B cell (primary cell): ENCODE measurements around the gene P2RX7. TPM values are rescaled to one million over a fixed set of nuclear protein-coding genes. Genes with fewer than 3 reads are reported as not detected.
"Not testable (repeated sequence)": the region's sequence is repeated elsewhere in the genome, so short reads cannot be mapped to it uniquely, and the experiment has no call there.

Experiments used
- ATAC-seq: fragments of 200-7000 bp; cut with Tn5 transposase; one replicate; pipeline ENCODE4 v1.10.0; 2021; ENCODE audit warnings: low read depth, mild to moderate bottlenecking, moderate number of reproducible peaks, moderate library complexity
- CTCF ChIA-PET: fragments of 350-600 bp; sonication (Branson Sonifier 250); formaldehyde crosslinking; loops from one replicate; lab custom pipeline; 2021; ENCODE audit warnings: antibody characterized with exemption, inconsistent platforms; lab: Charles Lee
- POLR2A ChIA-PET: fragments of 350-600 bp; sonication (Branson Sonifier 250); formaldehyde crosslinking; loops from one replicate; lab custom pipeline; 2021; ENCODE audit warnings: antibody characterized with exemption; lab: Charles Lee
- DNase-seq: peaks from one replicate; pipeline ENCODE4 v3.0.0; 2013
- H2AFZ ChIP-seq: 2 replicates; pipeline ENCODE4 v1.6.1; 2012; ENCODE audit warnings: mild to moderate bottlenecking, low read depth, low read length; ENCODE audit not compliant: insufficient read depth, poor library complexity, severe bottlenecking
- H3K27ac ChIP-seq, 2 donors: 1 replicate in 1 of 2; 2 replicates in 1 of 2; pipeline ENCODE4 v1.5.1; 2012 to 2013; ENCODE audit warnings: low read length in 2 of 2, mild to moderate bottlenecking in 2 of 2, moderate library complexity in 1 of 2
- H3K27me3 ChIP-seq, 4 experiments: fragments of 200-600 bp in 1 of 4; sonication (generic) in 1 of 4; replicated peaks in 1 of 4; 1 replicate in 2 of 4; 2 replicates in 2 of 4; pipeline versions ENCODE4 v1.6.1 to v1.7.0; 2013 to 2016; ENCODE audit warnings: low read length in 3 of 4, mild to moderate bottlenecking in 2 of 4, mixed read lengths in 1 of 4, moderate library complexity in 1 of 4; ENCODE audit not compliant: insufficient read depth in 4 of 4, control insufficient read depth in 3 of 4; ENCODE audit errors: control extremely low read depth in 1 of 4
- H3K36me3 ChIP-seq, 2 experiments: replicated peaks in 1 of 2; 1 replicate in 1 of 2; 2 replicates in 1 of 2; pipeline versions ENCODE4 v1.6.1 to v1.7.1; 2013; ENCODE audit warnings: low read length in 1 of 2; ENCODE audit not compliant: insufficient read depth in 2 of 2, control insufficient read depth in 1 of 2; ENCODE audit errors: control extremely low read depth in 1 of 2, extremely low read depth in 1 of 2
- H3K4me1 ChIP-seq, 2 donors: fragments of 200-600 bp in 1 of 2; sonication (generic) in 1 of 2; 1 replicate in 1 of 2; 2 replicates in 1 of 2; pipeline versions ENCODE4 v1.5.1 to v1.6.1; 2013 to 2017; ENCODE audit warnings: low read length in 2 of 2; ENCODE audit not compliant: control insufficient read depth in 2 of 2, insufficient read depth in 2 of 2
- H3K4me2 ChIP-seq: replicated peaks from 2 replicates; pipeline ENCODE3; 2012; ENCODE audit warnings: mild to moderate bottlenecking, low read depth, low read length; ENCODE audit not compliant: poor library complexity, severe bottlenecking
- H3K4me3 ChIP-seq, 5 experiments: fragments of 200-600 bp in 1 of 5; sonication (generic) in 1 of 5; 1 replicate in 3 of 5; 2 replicates in 2 of 5; pipeline versions ENCODE4 v1.5.1 to v1.7.0; 2011 to 2016; ENCODE audit warnings: low read length in 4 of 5, mild to moderate bottlenecking in 4 of 5, low read depth in 2 of 5, control low read depth in 1 of 5, moderate library complexity in 1 of 5; ENCODE audit not compliant: insufficient read depth in 1 of 5; ENCODE audit errors: control extremely low read depth in 1 of 5, extremely low read depth in 1 of 5
- H3K79me2 ChIP-seq: fragments of 200-600 bp; sonication (generic); one replicate; pipeline ENCODE4 v1.6.0; 2016; ENCODE audit warnings: low read length; ENCODE audit not compliant: control insufficient read depth, insufficient read depth
- H3K9ac ChIP-seq: fragments of 200-600 bp; sonication (generic); 2 replicates; pipeline ENCODE4 v1.6.1; 2017; ENCODE audit warnings: mild to moderate bottlenecking, low read length, moderate library complexity
- H3K9me3 ChIP-seq, 3 donors: one replicate each; pipeline versions ENCODE4 v1.6.1 to v1.7.1; 2013; ENCODE audit warnings: low read length in 2 of 3; ENCODE audit not compliant: control insufficient read depth in 2 of 3, insufficient read depth in 1 of 3; ENCODE audit errors: control extremely low read depth in 1 of 3
- H4K20me1 ChIP-seq: 2 replicates; pipeline ENCODE4 v1.6.0; 2012; ENCODE audit warnings: mild to moderate bottlenecking, low read length; ENCODE audit not compliant: insufficient read depth, control insufficient read depth, poor library complexity, severe bottlenecking
- H3K27ac Mint-ChIP-seq: one replicate; pipeline ENCODE4 v1.8.0; 2021; ENCODE audit warnings: mixed read lengths
- H3K27me3 Mint-ChIP-seq: one replicate; pipeline ENCODE4 v1.8.0; 2021; ENCODE audit warnings: mixed read lengths
- H3K4me1 Mint-ChIP-seq: one replicate; pipeline ENCODE4 v1.8.0; 2021; ENCODE audit warnings: mixed read lengths
- H3K4me3 Mint-ChIP-seq: one replicate; pipeline ENCODE4 v1.8.0; 2021; ENCODE audit warnings: mixed read lengths
- H3K9me3 Mint-ChIP-seq: one replicate; pipeline ENCODE4 v1.8.0; 2022; ENCODE audit warnings: mixed read lengths; ENCODE audit not compliant: insufficient read depth
- EZH2 ChIP-seq: IDR thresholded peaks from 2 replicates; pipeline ENCODE4 v1.6.1; 2012; ENCODE audit warnings: borderline replicate concordance, low read depth, mild to moderate bottlenecking, moderate library complexity, low read length; ENCODE audit not compliant: insufficient read depth, poor library complexity, severe bottlenecking
- WGBS: methylation state at CpG from one replicate; pipeline ENCODE4 v1.1.5; 2013; ENCODE audit warnings: missing lambda C conversion rate; ENCODE audit not compliant: insufficient coverage; 5-methylcytosine and 5-hydroxymethylcytosine counted together
- intact Hi-C: fragments of 100-400 bp; cut with micrococcal nuclease; formaldehyde crosslinking; loops from one replicate; pipeline ENCODE4 v1.10.0; 2022
- polyA plus RNA-seq: library from polyadenylated mRNA; depleted of rRNA; stranded (reverse); fragments of >200 nt; gene quantifications from 2 replicates; pipeline ENCODE4 v1.2.3, GENCODE V29; 2012
- total RNA-seq, 2 donors: library from RNA; stranded (reverse); fragments of 120-200 nt in 1 of 2; gene quantifications; 1 replicate in 1 of 2; 2 replicates in 1 of 2; pipeline versions ENCODE4 v1.2.3 to v1.2.4, GENCODE V29; 2013 to 2022
- TF ChIP-seq, protein P1 (sequence below): fragments of 200-600 bp; IDR thresholded peaks from one replicate; pipeline ENCODE4 v1.8.0; 2022; ENCODE audit warnings: antibody characterized with exemption, mild to moderate bottlenecking

Gene P2RX7
- total and polyA plus RNA-seq, 2 donors (not counting 1 experiment from before 2014, with no cell fraction given): 5.3 to 6.3 TPM

DNA sequence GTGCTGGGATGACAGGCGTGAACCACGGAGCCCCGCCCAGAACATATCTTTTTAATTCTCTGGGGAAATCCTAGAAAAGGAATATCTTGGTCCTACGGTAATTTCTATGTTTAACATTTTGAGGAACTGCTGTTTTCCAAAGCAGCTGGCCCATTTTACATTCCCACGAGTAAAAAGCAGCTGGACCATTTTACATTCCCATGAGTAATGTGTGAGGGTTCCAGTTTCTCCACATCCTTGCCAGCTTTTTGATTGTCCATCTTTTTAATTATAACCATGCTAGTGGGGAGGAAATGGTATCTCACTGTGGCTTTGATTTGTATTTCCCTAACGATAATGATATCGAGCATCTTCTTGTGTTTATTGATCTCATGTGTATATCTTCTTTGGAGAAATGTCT is 72.8 kb downstream of the P2RX7 start:
- intact Hi-C loops: no loop called here
- ChIA-PET CTCF (interaction anchor here (1.2 kb wide), 1 partner anchor 258 kb away, joined by 3 read pairs; no protein-coding TSS in a partner anchor), POLR2A (no interaction called here)
- H3K9me3 ChIP-seq: peaks cover 0 to 3% (median 0%) of the 10 kb centered on the region in 3 donors
- no peak overlapping the region for H2AFZ ChIP-seq
- no peak for ATAC-seq
- no peak overlapping the region for H3K4me3 Mint-ChIP-seq
- WGBS: 100% methylated on average over 3 of the region's 7 CpGs
- H3K4me1 ChIP-seq: peaks cover 0 to 6% of the 10 kb centered on the region in 2 donors
- no peak overlapping the region for H3K4me3 ChIP-seq
- H3K36me3 ChIP-seq: no peaks in the 10 kb centered on the region
- no peak for TF ChIP-seq EZH2
- TF ChIP-seq, protein P1, sequence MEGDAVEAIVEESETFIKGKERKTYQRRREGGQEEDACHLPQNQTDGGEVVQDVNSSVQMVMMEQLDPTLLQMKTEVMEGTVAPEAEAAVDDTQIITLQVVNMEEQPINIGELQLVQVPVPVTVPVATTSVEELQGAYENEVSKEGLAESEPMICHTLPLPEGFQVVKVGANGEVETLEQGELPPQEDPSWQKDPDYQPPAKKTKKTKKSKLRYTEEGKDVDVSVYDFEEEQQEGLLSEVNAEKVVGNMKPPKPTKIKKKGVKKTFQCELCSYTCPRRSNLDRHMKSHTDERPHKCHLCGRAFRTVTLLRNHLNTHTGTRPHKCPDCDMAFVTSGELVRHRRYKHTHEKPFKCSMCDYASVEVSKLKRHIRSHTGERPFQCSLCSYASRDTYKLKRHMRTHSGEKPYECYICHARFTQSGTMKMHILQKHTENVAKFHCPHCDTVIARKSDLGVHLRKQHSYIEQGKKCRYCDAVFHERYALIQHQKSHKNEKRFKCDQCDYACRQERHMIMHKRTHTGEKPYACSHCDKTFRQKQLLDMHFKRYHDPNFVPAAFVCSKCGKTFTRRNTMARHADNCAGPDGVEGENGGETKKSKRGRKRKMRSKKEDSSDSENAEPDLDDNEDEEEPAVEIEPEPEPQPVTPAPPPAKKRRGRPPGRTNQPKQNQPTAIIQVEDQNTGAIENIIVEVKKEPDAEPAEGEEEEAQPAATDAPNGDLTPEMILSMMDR: no peak
- no peaks in the 10 kb centered on the region for H4K20me1 ChIP-seq
- no peaks in the 10 kb centered on the region for H3K27me3 Mint-ChIP-seq
- no peak overlapping the region for H3K27ac ChIP-seq
- DNase-seq: no peak
- no peaks in the 10 kb centered on the region for H3K9me3 Mint-ChIP-seq
- H3K79me2 ChIP-seq: peaks cover 3% of the 10 kb centered on the region
- H3K4me1 Mint-ChIP-seq: peaks cover 2% of the 10 kb centered on the region
- H3K27me3 ChIP-seq: no peaks in the 10 kb centered on the region
- no peak overlapping the region for H3K4me2 ChIP-seq
- H3K9ac ChIP-seq: no peak overlapping the region
- no peak overlapping the region for H3K27ac Mint-ChIP-seq

DNA sequence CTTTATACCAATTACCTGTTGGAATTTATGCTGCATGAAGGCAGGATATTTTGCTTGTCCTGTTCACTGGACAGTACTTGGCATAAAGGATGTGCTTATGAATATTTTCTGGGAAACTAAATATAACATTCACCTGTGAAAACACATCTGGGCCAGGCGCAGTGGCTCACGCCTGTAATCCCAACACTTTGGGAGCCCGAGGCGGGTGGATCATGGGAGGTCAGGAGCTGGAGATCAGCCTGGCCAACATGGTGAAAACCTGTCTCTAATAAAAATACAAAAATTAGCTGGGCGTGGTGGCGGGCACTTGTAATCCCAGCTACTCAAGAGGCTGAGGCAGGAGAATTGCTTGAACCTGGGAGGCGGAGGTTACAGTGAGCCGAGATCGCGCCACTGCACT is 75.9 kb downstream of the P2RX7 start:
- H3K9ac ChIP-seq, H3K27me3 ChIP-seq, H3K4me3 ChIP-seq, H3K9me3 Mint-ChIP-seq, POLR2A ChIA-PET, H3K4me2 ChIP-seq, intact Hi-C loops, H3K27me3 Mint-ChIP-seq, DNase-seq, H4K20me1 ChIP-seq, ATAC-seq, H3K36me3 ChIP-seq, H3K27ac ChIP-seq, H2AFZ ChIP-seq, H3K9me3 ChIP-seq, H3K27ac Mint-ChIP-seq, H3K4me1 Mint-ChIP-seq: not testable (repeated sequence)
- CTCF ChIA-PET: interaction anchor here (1.1 kb wide), 1 partner anchor 87 kb away, joined by 3 read pairs; no protein-coding TSS in a partner anchor
- 98% methylated on average over 9 of the region's 10 CpGs for WGBS
- Histone ChIP-seq H3K4me1 (peaks cover 4 to 13% of the 10 kb centered on the region in 2 donors), H3K79me2 (peaks cover 10% of the 10 kb centered on the region)
- H3K4me3 Mint-ChIP-seq: peak overlapping the region; percentile 82
